Inflammatory macrophage (primary cell): Measurements from ENCODE around the gene THPO.
A peak's percentile ranks its signal among the peaks of the same experiment; 100 is the strongest.

Experiments used
- DNase-seq, 2 donors: peaks; one replicate each; pipeline ENCODE4 v3.0.0-alpha.2; 2020 to 2022

THPO gene

DNA sequence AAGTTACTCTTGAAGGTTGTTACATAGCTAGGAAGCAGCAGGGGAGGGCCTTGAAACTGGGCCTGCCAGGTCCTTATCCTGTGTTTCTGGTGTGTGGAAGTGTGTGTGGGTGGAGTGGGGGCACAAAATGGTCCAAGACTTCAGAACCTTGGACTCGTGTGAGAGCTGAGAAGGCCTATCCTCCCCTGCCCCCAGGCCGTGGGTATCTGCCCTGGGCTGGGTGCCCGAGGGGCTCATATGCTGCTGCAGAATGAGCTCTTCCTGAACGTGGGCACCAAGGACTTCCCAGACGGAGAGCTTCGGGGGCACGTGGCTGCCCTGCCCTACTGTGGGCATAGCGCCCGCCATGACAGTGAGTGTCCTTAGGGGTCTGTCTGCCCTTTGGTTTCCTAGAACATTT, 6.3 kb upstream of the THPO start:
- DNase-seq, result peak in 1 of 2 donors; percentile 27

DNA sequence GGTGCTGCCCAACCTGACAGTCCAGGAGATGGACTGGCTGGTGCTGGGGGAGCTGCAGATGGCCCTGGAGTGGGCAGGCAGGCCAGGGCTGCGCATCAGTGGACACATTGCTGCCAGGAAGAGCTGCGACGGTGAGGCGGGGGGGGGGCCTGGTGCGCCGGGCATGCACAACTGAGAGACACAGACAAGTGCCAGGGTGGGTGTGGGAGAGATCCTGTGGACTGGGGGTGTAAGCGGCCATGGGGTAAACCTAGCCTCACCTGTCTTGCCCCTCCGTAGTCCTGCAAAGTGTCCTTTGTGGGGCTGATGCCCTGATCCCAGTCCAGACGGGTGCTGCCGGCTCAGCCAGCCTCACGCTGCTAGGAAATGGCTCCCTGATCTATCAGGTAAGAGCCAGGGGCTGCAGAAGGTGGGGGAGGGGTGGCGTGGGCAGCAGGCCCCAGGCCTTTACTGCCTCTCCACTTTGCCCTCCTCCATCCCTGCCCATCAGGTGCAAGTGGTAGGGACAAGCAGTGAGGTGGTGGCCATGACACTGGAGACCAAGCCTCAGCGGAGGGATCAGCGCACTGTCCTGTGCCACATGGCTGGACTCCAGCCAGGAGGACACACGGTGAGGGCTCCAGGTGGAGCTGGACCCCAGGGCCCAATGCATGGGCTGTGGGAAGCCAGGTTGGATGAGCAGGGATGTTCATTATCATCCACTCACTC, 5.2 kb upstream of the THPO start:
- DNase-seq, result no peak

DNA sequence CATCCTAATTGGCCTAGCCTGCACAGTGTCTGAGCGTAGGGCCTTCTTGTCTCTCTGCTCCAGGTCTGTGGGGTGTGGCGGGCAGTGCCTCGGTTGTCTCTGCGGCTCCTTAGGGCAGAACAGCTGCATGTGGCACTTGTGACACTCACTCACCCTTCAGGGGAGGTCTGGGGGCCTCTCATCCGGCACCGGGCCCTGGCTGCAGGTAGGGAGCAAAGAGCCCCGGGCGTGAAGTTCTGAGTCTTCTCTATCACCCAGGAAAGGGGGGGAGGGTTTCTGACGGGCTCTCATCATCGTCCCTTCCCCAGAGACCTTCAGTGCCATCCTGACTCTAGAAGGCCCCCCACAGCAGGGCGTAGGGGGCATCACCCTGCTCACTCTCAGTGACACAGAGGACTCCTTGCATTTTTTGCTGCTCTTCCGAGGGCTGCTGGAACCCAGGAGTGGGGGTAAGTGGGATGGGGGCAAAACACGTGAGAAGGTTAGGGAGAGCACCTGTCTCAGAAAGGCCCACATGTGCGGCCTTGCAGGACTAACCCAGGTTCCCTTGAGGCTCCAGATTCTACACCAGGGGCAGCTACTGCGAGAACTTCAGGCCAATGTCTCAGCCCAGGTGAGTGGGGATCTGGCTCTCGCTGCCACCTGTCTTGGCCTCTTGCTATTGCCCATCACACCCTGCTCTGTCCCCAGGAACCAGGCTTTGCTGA, 4.5 kb upstream of the THPO start:
- DNase-seq, result no peak

DNA sequence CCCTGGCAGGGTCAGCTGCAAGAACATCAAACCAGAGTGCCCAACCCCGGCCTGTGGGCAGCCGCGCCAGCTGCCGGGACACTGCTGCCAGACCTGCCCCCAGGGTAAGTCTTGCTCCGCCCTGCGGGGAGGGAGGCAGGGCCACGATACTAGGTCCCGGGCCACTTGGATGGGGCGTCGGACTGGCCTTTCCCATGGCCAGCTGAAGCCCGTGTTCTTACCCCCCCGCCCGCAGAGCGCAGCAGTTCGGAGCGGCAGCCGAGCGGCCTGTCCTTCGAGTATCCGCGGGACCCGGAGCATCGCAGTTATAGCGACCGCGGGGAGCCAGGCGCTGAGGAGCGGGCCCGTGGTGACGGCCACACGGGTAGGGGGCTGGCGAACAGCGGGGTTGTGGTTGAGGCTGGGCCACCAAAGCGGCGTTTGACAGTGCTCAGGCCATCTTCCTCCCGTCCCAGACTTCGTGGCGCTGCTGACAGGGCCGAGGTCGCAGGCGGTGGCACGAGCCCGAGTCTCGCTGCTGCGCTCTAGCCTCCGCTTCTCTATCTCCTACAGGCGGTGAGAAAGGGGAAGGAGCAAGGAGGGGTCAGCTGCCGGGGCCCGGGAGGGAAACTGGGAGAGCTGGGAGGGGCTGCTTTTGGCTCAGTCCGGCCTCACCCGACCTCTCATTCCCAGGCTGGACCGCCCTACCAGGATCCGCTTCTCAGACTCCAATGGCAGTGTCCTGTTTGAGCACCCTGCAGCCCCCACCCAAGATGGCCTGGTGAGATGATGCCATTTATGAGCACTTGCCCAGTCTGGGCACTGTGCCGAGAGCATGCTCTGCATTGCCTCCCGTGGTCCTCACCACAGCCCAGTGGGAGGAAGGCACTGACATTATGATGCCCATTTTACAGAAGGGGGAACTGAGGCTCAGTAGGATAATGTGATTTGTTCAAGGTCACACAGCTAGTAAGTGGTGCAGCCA, 3.5 kb upstream of the THPO start:
- DNase-seq, result peak; percentile 60 to 70

DNA sequence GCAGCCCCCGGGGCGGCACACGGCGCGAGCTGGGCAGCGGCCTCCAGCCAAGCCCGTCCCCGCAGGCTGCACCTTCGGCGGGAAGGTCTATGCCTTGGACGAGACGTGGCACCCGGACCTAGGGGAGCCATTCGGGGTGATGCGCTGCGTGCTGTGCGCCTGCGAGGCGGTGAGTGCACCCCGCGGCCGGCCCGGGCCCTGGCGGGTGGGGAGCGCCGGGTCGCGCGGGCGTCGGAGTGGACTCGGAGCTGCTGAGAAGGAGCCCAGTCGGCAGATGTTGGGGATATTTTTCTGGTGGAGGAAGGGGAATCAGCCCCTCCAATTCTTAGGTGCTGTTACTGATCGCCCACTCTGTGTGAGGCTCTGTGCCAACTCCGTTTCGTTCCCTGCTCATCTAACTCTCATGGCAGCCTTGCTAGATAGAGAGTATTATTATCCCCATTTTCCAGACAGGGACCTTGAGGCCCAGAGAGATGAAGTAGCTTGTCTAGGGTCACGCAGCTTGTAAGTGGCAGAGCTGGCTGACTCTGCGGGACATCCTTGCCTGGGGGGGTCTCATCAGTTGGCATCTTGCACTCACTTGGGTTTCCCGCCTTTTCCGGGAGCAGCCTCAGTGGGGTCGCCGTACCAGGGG, 2.7 kb upstream of the THPO start:
- DNase-seq, result no peak

DNA sequence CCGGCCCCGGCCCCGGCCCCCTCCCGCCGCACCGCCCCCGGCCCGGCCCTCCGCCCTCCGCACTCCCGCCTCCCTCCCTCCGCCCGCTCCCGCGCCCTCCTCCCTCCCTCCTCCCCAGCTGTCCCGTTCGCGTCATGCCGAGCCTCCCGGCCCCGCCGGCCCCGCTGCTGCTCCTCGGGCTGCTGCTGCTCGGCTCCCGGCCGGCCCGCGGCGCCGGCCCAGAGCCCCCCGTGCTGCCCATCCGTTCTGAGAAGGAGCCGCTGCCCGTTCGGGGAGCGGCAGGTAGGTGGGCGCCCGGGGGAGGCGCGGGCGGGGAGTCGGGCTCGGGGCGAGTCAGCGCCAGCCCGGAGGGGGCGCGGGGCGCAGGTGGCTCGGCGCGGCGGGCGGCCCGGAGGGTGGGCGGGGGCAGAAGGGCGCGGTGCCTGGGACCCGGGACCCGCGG, 2.2 kb upstream of the THPO start:
- no peak for DNase-seq

DNA sequence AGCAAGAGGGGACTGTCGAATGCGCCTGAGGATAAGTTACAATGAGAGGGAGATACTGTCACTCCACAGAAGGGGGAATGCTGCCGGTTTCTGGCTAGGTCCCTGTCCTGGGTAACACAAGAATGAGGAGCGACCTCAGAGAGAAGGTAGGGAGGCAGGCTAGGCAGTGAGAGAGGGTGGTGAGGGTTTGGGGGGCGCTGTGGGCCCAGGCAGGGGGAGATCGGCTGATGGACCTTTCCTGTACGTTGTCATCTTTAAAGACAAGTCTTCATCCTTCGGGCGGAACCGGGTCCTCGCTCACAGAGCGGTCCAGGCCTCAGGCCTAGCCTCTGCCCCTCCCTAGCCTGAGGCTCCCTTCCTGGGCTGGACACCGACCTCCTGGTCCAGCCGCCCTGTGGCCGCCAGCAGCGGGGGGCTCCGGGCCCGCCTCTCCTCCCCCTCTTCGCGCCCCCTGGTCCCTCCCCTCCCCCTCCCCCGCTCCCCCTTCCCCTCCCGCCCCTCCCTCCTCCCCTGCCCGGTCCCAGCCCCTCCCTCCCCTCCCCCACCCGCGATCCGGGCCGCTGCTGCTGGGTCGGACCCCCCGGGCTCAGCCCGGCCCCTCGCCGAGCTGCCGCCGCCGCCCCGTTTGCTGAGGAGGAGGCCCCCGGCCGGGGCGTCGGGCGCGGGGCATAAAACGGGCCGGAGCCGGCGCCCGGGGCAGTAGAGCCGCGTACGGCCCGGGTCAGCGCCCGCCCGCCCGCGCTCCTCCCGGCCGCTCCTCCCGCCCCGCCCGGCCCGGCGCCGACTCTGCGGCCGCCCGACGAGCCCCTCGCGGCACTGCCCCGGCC, 1.6 kb upstream of the THPO start, which contains the start of gene CHRD:
TSS of gene CHRD (plus strand) at position 697 of the 827 bp plus-strand sequence. CDS start 265 bp downstream, outside the sequence.
- DNase-seq, result no peak

DNA sequence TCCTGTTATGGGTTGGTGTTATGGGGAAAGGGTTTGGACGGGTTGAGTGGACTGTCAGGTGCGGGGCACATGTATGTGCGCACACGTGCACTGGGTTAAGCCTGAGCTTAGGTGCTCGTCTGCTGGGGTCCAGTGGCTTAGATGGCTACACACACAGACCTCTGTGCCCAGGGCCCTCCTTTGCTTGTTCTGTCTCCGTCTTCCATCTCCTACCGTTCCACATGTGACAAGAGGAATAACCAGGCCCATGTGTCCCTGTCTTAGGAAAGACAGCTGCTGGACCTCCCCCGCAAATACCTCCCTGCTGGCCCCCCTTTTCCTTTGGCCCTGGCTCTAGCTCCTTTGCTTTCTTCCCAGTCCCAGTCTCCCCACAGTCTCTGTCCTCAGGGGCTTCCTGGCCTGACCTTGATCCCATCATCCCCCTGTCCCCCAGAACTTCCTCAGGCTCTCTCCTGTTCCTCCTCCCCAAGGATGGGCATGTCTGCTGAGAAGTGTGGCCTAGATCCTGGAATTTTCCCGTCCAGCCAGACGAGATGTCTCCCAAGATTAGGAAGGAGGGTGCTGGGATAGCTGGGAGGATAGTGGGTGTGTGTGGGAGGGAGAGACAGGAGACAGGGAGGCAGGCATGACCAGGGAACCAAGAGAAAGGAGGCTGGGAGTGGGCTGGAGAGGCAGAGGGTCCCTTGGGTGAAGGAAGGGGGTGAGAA, 797 bp upstream of the THPO start:
- no peak for DNase-seq

DNA sequence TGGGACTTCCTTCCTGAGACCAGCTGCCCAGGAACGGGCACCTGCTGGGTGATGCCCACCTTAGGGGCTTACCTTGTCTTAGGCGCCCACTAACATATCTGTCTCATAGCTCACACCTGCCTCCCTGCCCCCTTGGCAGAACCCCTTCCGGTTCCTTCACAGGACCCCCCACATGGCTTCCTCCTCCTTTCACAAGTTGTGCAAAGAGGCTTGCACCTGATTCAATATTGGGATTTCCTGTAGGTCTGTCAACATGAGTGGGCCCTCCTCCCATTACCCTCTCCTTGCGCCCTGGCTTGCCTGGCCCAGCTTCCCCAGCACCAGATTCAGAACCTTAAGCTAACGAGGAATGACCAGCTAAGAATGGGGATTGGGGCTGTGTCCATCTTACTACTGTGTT, 633 bp downstream of the THPO start:
- DNase-seq, result no peak

DNA sequence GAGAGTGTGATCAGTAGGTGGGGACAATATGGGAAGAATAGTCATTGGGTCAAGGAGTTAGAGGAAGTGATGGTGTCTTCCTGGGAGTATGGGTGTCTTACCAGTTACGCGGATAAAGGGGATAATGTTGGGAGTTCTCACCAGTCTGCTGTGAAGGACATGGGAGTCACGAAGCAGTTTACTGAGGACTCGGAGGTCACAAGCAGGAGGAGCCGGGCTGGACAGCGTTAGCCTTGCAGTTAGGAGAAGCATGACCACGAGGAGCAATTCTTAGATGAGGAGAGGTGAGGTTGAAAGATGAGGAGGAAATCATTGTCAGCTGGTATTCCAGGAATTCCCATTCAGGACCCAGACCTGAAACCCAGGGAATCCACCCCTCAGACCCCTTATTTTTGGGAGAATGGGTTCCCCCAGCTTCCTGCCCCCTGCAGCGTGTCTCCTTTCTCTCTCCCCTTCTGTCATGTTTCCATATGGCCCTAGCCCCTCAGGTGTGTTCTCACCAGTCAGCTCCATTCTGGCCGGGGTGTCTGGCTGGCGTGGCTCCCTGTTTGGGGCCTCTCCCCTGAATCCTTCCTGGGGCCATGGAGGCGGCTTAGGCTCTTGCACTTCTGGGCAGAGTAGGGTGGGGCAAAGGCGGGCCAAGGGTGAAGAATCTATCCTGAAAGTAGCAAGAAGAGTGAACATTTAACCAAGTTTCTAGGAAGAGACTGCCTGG, 2.1 kb downstream of the THPO start:
- DNase-seq, result no peak

DNA sequence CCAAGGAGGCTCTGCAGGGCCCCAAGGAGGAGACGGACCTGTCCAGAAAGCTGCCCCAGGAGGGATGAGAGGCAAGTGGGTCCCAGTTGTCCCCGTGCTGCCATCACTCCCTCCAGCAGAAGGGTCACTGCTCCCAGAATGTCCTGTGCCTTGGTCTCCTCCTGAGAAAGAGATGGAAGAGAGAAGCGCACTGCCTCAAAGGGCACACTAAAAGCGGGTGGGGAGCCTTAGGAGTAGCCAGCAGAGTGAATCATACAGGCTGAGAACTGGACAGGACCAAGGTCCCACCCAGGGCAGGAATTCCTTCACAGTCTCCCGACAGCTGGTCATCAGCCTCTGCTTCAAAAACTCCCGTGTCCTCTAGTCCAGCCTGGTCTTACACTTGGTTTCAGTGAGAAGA, 4.6 kb downstream of the THPO start:
- DNase-seq, result no peak

DNA sequence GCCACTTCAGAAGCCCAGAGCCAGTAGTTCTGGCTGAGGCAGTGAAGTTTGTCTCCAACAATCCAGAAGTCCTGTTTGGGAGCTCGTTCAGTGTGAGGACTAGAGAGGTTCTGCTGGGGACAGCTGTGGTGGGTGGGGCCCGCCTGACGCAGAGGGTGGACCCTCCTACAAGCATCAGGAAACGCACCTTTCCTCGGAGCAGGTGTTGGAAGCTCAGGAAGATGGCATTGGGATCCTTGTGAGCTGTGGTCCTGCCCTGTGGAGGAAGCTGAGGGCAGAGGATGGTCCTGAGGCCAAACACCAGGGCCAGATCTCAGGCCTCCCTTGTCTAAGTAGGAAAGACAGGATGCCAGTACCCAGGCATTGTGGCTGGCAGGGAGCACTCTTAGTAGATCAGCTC, 5.1 kb downstream of the THPO start:
- no peak for DNase-seq

DNA sequence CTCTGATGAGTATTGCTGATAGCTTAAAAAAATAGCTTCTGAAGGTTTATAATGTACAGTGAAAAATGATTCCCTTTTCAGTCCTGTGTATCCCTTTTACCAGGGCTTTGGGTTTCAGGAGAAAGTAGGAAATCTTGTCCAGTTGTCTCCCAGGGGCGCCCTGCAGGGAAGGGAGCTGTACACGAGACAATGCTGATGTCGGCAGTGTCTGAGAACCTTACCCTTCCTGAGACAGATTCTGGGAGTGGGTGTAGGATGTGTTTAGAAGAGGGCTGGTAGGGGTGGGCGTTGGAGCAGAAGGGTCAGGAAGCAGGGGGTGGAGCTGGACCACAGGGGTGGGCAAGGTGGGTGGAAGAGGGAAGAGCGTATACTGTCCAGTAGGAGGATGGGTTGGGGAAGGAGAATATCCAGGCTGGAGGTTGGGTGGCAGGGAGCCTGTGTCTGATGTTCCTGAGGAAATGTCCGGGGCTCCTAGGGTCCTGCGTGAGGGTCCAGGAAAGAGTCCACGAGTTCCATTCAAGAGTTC, 5.6 kb downstream of the THPO start:
- no peak for DNase-seq

DNA sequence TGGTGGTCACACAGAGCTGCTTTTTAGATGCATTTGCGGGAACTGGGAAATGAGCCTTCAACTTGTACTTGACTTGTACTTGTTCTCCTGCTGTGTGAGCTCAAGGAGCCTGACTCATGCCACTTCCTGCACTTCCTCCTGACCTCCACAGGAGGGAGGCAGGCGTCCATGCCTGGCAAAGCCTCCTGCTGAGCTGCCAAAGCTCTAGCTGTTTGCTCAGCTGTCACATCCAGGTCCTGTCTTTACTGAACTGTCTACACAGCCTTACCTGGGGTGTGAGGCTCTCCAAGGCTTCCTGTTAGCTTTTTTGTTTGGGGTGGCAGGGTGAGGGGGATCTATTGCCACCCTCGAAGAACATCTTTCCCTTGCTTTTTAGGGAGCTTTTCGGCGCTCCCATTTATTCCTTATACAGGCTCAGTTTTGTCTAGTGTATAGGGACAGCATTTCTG, 6.4 kb downstream of the THPO start:
- DNase-seq, result peak; percentile 83 to 88

DNA sequence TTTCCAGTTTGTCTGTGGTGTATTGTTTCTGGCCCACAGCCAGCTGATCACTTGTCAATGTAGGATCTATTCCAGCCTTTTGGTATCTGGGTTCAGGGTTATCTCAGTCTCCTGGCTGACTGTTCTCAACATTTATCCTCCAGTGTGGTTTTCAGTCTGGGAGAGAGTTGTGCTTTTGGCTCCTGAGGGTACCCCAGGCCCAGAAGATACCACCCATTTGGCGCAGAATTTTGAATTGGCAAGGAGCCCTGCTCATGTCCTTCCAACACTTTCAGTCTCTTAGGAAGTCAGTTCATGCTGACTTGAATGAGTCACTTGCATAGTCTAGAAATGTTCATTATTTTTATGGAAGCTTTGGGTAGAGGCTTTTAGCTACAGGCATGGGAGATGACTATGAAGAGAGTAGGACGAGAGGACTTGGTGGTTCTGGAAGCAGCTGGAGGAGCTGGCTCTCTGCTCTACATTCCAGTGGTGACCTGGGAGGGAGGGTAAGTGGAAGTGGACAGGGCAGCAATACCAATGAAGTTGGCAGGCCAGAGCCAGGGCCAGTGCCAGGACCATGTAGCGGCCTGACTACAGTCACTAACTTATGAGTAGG, 9.3 kb downstream of the THPO start:
- no peak for DNase-seq

DNA sequence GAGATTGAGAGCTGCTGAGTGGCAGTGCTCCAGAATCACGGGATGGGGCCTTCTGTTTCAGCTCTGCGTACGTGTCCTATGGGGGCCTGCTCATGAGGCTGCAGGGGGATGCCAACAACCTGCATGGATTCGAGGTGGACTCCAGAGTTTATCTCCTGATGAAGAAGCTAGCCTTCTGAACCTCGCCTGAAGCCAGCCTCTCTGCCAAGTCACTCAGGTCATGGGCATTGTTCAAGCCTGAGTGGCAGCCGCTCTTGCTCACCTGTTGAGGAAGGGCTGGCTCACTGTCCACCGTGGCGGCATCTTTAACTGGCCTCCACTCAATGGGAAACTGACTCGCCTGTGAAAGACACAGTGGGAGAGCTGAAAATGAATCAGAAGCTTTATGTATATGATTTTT, 9.9 kb downstream of the THPO start:
- DNase-seq, result no peak

DNA sequence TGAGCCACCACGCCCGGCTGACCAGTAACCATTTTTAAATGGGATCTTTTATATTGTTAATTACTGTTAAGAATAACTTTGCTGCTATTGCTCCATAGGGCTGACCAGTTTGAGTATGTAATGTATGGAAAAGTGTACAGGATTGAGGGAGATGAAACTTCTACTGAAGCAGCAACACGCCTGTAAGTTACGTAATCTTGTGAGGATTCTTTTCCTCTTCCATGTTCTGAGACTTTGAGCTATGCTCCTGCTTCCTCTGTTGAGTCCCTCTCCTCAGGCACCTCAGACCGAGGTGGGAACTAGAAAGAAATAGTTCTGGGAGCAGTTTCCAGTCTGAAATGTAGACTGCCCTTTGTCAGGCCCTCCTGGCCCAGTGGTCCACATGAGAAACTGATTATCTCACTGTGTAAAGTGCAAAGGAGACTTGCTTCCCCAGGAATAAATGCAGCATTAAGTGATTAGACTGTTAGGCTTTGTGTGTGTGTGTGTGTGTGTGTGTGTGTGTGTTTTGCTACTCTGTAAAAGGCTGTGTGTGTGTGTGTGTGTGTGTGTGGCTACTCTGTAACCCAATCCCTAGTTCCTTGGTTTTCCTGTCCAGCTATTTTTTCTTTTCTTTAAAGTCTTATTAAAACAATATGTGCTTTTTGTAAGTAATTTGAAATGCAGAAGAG, 11.3 kb downstream of the THPO start:
- no peak for DNase-seq

DNA sequence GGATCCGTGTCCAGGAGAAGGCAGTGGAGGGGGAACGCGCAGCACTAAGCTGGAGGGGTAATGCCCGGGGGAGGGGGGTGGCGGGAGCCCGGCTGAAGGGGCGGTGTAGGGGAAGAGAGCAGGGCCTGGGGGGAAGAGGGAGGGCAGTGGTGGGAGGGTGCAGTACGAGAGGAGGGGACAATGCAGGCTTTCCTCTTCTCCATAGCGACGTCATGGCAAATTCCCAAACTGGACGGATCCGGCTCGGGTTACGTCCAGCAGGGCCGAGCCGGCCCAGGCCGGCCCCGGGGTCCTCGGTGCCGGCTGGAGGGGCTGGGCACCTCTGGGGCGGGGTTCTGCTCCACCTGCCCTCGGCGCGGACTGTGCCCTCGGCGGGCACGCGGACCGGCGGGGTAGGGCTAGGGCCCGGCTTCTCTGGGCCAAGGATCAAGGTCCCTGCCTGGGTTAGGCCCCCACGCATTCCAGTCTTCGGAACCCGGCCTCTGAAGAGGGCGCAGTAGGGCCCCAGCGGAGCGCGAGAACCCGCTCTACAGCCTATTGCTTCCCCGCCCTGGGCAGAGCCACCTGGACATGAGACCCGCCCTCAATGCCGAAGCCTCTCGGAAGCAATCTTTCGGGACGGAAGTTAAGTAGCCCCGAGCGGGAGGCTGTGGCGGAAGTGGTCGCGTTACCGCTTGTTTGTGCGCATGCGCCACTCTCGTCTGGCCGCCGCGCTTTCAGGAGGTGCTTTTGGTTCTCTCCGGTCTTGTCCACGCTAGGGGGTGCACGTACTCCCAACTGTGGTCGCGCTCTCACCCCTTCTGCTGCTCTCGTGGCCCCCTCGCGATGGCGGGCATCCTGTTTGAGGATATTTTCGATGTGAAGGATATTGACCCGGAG, 15.1 kb downstream of the THPO start:
- DNase-seq, result peak; percentile 95 to 97
